Gastrocnemius medialis (tissue), 4 donors: ENCODE measurements around the gene TH.

Experiments used
- POLR2A ChIP-seq, 2 donors: fragments of 450-650 bp; IDR thresholded peaks; one replicate each; pipeline ENCODE4 v1.6.1; 2017; ENCODE audit warnings: antibody characterized with exemption in 2 of 2, mild to moderate bottlenecking in 2 of 2, moderate library complexity in 2 of 2
- TF ChIP-seq, protein P1 (sequence below), 5 experiments: fragments of 450-650 bp in 3 of 5; fragments of 200-600 bp in 2 of 5; sonication (generic) in 2 of 5; IDR thresholded peaks in 4 of 5; conservative IDR thresholded peaks in 1 of 5; 1 replicate in 4 of 5; 2 replicates in 1 of 5; pipeline ENCODE4 v1.5.1; 2016 to 2019; ENCODE audit warnings: antibody characterized with exemption in 5 of 5, mild to moderate bottlenecking in 3 of 5, moderate library complexity in 3 of 5

DNA sequence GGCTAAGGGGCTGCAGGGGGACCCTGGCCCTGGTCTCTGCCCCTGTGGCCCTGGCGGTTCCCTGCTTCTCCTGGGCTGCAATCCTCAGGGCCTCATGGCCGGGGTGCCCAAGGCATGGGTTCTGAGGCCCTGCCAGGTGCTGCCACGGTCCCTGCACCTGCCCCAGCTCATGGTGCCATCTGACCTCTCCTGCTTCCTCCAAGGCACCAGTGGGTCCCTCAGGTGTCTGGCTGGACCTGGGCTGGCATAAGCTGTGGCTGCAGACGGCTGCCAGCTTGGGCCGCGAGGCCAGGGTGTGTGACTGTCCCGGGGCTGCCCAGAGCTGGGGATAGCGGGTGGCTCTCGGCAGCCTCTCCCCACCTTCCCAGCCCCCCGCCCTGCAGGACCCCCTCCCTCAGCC is 12.6 kb downstream of the TH start:
- TF ChIP-seq, protein P1, sequence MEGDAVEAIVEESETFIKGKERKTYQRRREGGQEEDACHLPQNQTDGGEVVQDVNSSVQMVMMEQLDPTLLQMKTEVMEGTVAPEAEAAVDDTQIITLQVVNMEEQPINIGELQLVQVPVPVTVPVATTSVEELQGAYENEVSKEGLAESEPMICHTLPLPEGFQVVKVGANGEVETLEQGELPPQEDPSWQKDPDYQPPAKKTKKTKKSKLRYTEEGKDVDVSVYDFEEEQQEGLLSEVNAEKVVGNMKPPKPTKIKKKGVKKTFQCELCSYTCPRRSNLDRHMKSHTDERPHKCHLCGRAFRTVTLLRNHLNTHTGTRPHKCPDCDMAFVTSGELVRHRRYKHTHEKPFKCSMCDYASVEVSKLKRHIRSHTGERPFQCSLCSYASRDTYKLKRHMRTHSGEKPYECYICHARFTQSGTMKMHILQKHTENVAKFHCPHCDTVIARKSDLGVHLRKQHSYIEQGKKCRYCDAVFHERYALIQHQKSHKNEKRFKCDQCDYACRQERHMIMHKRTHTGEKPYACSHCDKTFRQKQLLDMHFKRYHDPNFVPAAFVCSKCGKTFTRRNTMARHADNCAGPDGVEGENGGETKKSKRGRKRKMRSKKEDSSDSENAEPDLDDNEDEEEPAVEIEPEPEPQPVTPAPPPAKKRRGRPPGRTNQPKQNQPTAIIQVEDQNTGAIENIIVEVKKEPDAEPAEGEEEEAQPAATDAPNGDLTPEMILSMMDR (IDR thresholded peaks at IDR 0.05 in 4 of 5, conservative IDR thresholded peaks at IDR 0.05 in 1 of 5), result no peak
- no peak for TF ChIP-seq POLR2A (IDR thresholded peaks at IDR 0.05)
